CD14-positive monocyte (primary cell): ENCODE results near the gene OSBPL2. TPM values are rescaled to one million over a fixed set of nuclear protein-coding genes. Genes with fewer than 3 reads are reported as not detected.

ENCODE experiments used
- DNase-seq, 3 donors: peaks; one replicate each; pipeline ENCODE4 v3.0.0-alpha.2; 2011 to 2022
- H2AFZ ChIP-seq: 2 replicates; pipeline ENCODE4 v1.6.0; 2012; ENCODE audit warnings: mild to moderate bottlenecking, low read depth, low read length, inconsistent platforms; ENCODE audit not compliant: insufficient read depth, poor library complexity, severe bottlenecking
- H3K27ac ChIP-seq, 2 donors: 1 replicate in 1 of 2; 2 replicates in 1 of 2; pipeline ENCODE4 v1.5.1; 2012 to 2013; ENCODE audit warnings: low read length in 2 of 2, control low read depth in 1 of 2, inconsistent platforms in 1 of 2, low read depth in 1 of 2, mild to moderate bottlenecking in 1 of 2
- H3K27me3 ChIP-seq, 2 donors: one replicate each; pipeline versions ENCODE4 v1.6.0 to v1.6.1; 2011 to 2013; ENCODE audit warnings: low read length in 2 of 2; ENCODE audit not compliant: control insufficient read depth in 2 of 2, insufficient read depth in 2 of 2
- H3K36me3 ChIP-seq, 2 donors: replicated peaks in 1 of 2; 1 replicate in 1 of 2; 2 replicates in 1 of 2; pipeline versions ENCODE4 v1.5.1 to v1.6.1; 2012 to 2013; ENCODE audit warnings: low read length in 2 of 2, control low read depth in 1 of 2, inconsistent platforms in 1 of 2, mild to moderate bottlenecking in 1 of 2; ENCODE audit not compliant: insufficient read depth in 2 of 2, control insufficient read depth in 1 of 2
- H3K4me1 ChIP-seq, 2 donors: 1 replicate in 1 of 2; 2 replicates in 1 of 2; pipeline versions ENCODE4 v1.5.1 to v1.6.1; 2012 to 2013; ENCODE audit warnings: low read length in 2 of 2, control low read depth in 1 of 2, inconsistent platforms in 1 of 2, mild to moderate bottlenecking in 1 of 2, moderate library complexity in 1 of 2; ENCODE audit not compliant: insufficient read depth in 2 of 2, control insufficient read depth in 1 of 2
- H3K4me2 ChIP-seq: replicated peaks from 2 replicates; pipeline ENCODE3; 2012; ENCODE audit warnings: low read length, moderate library complexity, mild to moderate bottlenecking; ENCODE audit not compliant: poor library complexity, severe bottlenecking; ENCODE audit errors: extremely low read depth
- H3K4me3 ChIP-seq, 3 experiments: fragments of 200-600 bp in 1 of 3; sonication (generic) in 1 of 3; replicated peaks in 1 of 3; 1 replicate in 2 of 3; 2 replicates in 1 of 3; pipeline ENCODE4 v1.5.1; 2011 to 2013; ENCODE audit warnings: low read length in 3 of 3, mild to moderate bottlenecking in 3 of 3, control low read depth in 2 of 3, low read depth in 2 of 3, inconsistent platforms in 1 of 3, moderate library complexity in 1 of 3
- H3K79me2 ChIP-seq: 2 replicates; pipeline ENCODE4 v1.6.0; 2012; ENCODE audit warnings: mild to moderate bottlenecking, control low read depth, inconsistent platforms, low read length, moderate library complexity; ENCODE audit not compliant: insufficient read depth
- H3K9ac ChIP-seq: 2 replicates; pipeline ENCODE4 v1.6.0; 2017; ENCODE audit warnings: low read length, mild to moderate bottlenecking; ENCODE audit not compliant: insufficient read depth, poor library complexity, severe bottlenecking
- H3K9me3 ChIP-seq, 2 donors: replicated peaks in 1 of 2; 1 replicate in 1 of 2; 2 replicates in 1 of 2; pipeline versions ENCODE4 v1.5.1 to v1.6.1; 2012 to 2013; ENCODE audit warnings: low read length in 2 of 2, control low read depth in 1 of 2; ENCODE audit not compliant: control insufficient read depth in 1 of 2, insufficient read depth in 1 of 2
- H4K20me1 ChIP-seq: 2 replicates; pipeline ENCODE4 v1.6.0; 2012; ENCODE audit warnings: mild to moderate bottlenecking, low read length, control low read depth, moderate library complexity; ENCODE audit not compliant: insufficient read depth
- H3K27ac Mint-ChIP-seq, 7 donors: one replicate each; pipeline ENCODE4 v1.8.0; 2020; ENCODE audit warnings: mild to moderate bottlenecking in 7 of 7, mixed read lengths in 7 of 7, moderate library complexity in 6 of 7, inconsistent platforms in 2 of 7
- H3K27me3 Mint-ChIP-seq, 3 donors: one replicate each; pipeline ENCODE4 v1.8.0; 2021 to 2022; ENCODE audit warnings: low read depth in 3 of 3, mild to moderate bottlenecking in 3 of 3, mixed read lengths in 3 of 3, moderate library complexity in 3 of 3, inconsistent platforms in 1 of 3
- H3K36me3 Mint-ChIP-seq, 2 donors: one replicate each; pipeline ENCODE4 v1.8.0; 2020; ENCODE audit warnings: mixed read lengths in 2 of 2, inconsistent platforms in 1 of 2, mild to moderate bottlenecking in 1 of 2
- H3K4me1 Mint-ChIP-seq: one replicate; pipeline ENCODE4 v1.8.0; 2020; ENCODE audit warnings: mild to moderate bottlenecking, mixed read lengths
- H3K4me3 Mint-ChIP-seq, 2 donors: one replicate each; pipeline ENCODE4 v1.8.0; 2020; ENCODE audit warnings: mild to moderate bottlenecking in 2 of 2, mixed read lengths in 2 of 2, moderate library complexity in 1 of 2
- H3K9me3 Mint-ChIP-seq, 7 donors: one replicate each; pipeline ENCODE4 v1.8.0; 2020 to 2022; ENCODE audit warnings: mixed read lengths in 7 of 7, mild to moderate bottlenecking in 6 of 7, moderate library complexity in 6 of 7, inconsistent platforms in 2 of 7
- CTCF ChIP-seq: fragments of 200-600 bp; IDR thresholded peaks from one replicate; pipeline ENCODE4 v1.8.0; 2022; ENCODE audit warnings: antibody characterized with exemption, mild to moderate bottlenecking
- WGBS: methylation state at CpG from one replicate; pipeline ENCODE4 v1.1.5; 2013; ENCODE audit warnings: missing lambda C conversion rate; ENCODE audit not compliant: insufficient coverage; 5-methylcytosine and 5-hydroxymethylcytosine counted together
- intact Hi-C, 2 donors: fragments of 100-400 bp; cut with micrococcal nuclease; formaldehyde crosslinking; loops; one replicate each; pipeline versions ENCODE4 v1.15.0 to v1.15.1; 2023
- polyA plus RNA-seq, 3 donors: library from polyadenylated mRNA; depleted of rRNA in 1 of 3; unstranded in 2 of 3; stranded (reverse) in 1 of 3; fragments of 300-500 nt in 2 of 3; fragments of >200 nt in 1 of 3; fragmentation: Illumina TruSeq in 2 of 3; gene quantifications; 1 replicate in 2 of 3; 2 replicates in 1 of 3; pipeline ENCODE4 v1.2.3, GENCODE V29; 2012 to 2021

Gene OSBPL2
- polyA plus RNA-seq, 3 donors, result 12.9 to 29.1 (median 17.9) TPM

GRCh38 chr20:62197311-62197710 is 41.0 kb upstream of the OSBPL2 start:
- no peak overlapping the region for H2AFZ ChIP-seq
- H3K4me2 ChIP-seq, result no peak overlapping the region
- no peak overlapping the region for H3K27ac ChIP-seq
- H3K9me3 ChIP-seq, result no peaks in the 10 kb centered on the region
- H3K4me1 ChIP-seq, result no peaks in the 10 kb centered on the region
- peaks cover 63 to 91% of the 10 kb centered on the region in 2 donors for H3K36me3 ChIP-seq
- no peak for DNase-seq
- H3K27me3 ChIP-seq, result no peaks in the 10 kb centered on the region
- WGBS, result 91% methylated on average over 7 of the region's 9 CpGs
- H3K4me1 Mint-ChIP-seq, result no peaks in the 10 kb centered on the region
- H3K27ac Mint-ChIP-seq, result no peak overlapping the region
- H3K4me3 ChIP-seq, result no peak overlapping the region
- intact Hi-C loops, result no loop called here
- no peak overlapping the region for H3K9ac ChIP-seq
- no peak overlapping the region for H3K4me3 Mint-ChIP-seq
- peaks cover 10% of the 10 kb centered on the region for H4K20me1 ChIP-seq
- no peak for TF ChIP-seq CTCF
- peaks cover 0 to 5% (median 0%) of the 10 kb centered on the region in 3 donors for H3K27me3 Mint-ChIP-seq
- H3K36me3 Mint-ChIP-seq, result peaks cover 60 to 87% of the 10 kb centered on the region in 2 donors
- peaks cover 6% of the 10 kb centered on the region for H3K79me2 ChIP-seq
- no peaks in the 10 kb centered on the region for H3K9me3 Mint-ChIP-seq

DNA sequence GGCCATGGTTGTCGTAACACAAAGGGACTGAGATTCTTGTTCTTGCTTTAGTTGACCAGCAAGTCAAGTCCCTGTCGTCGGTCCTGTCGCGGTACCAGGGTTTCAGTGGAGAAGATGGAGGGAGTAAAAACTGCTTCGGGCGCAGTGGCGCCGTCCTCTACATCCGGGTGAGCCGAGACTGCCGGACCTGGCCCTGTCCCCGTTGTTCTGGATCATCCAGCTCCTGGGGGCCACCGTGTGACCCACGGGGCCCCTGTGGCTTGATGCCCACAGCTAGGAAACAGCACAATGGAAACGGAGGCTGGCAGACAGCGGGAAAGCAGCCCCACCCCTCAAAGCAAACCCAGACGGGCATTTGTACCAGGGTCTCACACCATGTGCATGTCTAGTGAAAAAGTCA is 40.5 kb upstream of the OSBPL2 start:
- Histone ChIP-seq H3K79me2 (peaks cover 4% of the 10 kb centered on the region), H2AFZ (no peak overlapping the region), H3K4me2 (no peak overlapping the region), H4K20me1 (peaks cover 5% of the 10 kb centered on the region), H3K9ac (no peak overlapping the region), H3K36me3 (peaks cover 63 to 89% of the 10 kb centered on the region in 2 donors), H3K27ac (no peak overlapping the region), H3K27me3 (no peaks in the 10 kb centered on the region), H3K4me3 (no peak overlapping the region), H3K4me1 (no peaks in the 10 kb centered on the region), H3K9me3 (no peaks in the 10 kb centered on the region)
- WGBS, result 97% methylated on average over 17 of the region's 18 CpGs
- DNase-seq, result no peak
- Mint-ChIP-seq H3K4me3 (no peak overlapping the region), H3K9me3 (no peaks in the 10 kb centered on the region), H3K27me3 (peaks cover 0 to 5% (median 0%) of the 10 kb centered on the region in 3 donors), H3K4me1 (no peaks in the 10 kb centered on the region), H3K36me3 (peaks cover 63 to 91% of the 10 kb centered on the region in 2 donors), H3K27ac (no peak overlapping the region)
- TF ChIP-seq CTCF, result no peak
- intact Hi-C loops, result no loop called here
